ENCODE measurements around the gene RNF114.

RNF114 gene

GRCh38 chr20:49904440-49905214 is 31.6 kb upstream of the RNF114 start:
- DNase-seq, result no peak

DNA sequence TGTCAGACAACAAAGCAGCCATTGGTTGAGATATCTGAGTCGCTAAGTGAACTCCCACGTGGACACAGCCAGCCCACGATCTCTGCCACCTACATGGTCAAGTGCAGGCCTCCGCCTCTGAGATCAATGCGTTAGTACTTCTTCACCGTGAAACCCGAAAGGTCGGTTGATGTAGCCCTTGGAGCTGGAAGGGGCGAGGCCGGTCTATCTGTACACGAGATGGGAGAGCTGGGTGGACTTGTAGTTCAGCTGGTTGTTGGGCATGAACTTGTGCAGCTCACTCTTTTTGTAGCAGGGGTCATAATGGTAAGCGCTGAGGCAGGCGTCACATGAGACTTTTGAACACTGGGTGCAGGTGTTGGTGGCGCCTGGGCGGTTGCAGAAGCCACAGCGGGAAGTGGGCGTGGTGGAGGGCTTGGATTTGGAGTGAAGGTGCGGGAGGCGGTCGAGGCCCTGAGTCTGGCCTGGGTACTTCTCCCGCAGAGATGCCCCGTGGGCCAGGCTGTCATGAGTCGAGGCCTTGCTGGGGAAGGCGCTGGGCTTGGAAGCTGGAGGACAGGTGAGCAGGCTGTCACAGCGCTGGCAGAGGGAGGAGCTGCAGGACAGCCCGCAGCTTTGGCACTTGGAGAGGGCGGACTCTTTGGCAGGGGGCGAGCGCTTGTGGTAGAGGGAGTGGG is 30.6 kb upstream of the RNF114 start:
- DNase-seq, result no peak

DNA sequence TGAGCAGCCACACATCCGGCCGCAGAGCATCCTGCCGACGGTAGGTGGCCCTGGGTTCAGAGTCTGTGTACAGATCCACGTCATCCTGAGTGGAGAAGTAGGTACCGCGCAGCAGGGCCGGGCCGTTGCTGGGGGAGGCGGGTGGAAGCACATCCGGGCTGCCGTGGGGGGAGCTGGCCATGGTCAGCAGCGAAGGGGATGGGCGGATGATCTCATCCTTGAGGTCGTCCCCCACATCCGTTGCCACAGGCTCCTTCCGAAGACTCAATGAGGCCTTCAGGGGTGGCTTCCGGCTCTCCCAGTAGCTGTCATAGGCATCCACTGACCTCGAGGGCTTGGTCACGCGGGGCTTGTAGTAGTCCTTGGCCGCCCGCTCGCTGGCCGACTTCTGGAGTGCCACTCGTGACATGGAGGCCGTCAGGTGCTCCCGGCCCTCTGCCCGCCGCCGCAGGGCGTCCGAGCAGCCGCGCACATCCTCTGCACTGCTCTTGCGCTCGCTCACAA is 30.0 kb upstream of the RNF114 start:
- DNase-seq, result no peak

- no peak for DNase-seq
Measured at GRCh38 chr20:49906615-49907154, 29.5 kb upstream of the RNF114 start.

GRCh38 chr20:49907405-49908257 is 28.6 kb upstream of the RNF114 start:
- peak; percentile 84 for DNase-seq

- DNase-seq, result no peak
Measured at GRCh38 chr20:49908258-49908565, 28.0 kb upstream of the RNF114 start.

GRCh38 chr20:49909499-49910339 is 26.5 kb upstream of the RNF114 start:
- no peak for DNase-seq

GRCh38 chr20:49910340-49910706 is 25.9 kb upstream of the RNF114 start:
- no peak for DNase-seq

DNA sequence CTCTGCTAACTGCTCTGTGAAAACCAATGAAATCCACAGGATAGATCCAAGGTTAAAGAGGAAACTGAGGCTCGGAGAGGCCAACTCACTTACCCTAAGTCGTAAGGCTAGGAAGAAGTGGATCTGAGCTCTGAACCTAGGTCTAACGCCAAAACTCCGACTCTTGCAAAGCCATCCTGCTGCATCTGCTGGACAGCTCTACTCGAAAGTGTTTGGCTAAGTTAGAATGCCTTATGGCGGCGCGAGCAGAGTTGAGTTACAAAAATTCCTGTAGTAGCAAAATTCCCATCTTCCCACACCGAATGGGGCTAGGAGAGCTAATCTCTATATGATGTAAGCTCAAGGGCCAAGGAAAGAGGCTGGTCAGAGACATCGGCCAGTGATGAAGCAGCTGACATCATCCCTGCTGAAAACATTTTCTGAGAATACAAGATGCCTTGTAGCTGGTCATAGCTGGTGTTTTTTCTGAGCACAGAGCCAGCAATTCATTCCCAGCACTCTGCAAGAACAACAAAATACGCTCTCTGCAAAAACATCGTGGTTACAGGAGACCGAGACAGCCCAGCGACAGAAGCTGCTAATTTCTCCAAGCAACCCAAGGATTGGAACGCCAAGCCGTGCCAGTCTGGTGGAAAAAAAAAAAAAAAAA is 22.7 kb upstream of the RNF114 start:
- no peak for DNase-seq

GRCh38 chr20:49914310-49915117 is 21.7 kb upstream of the RNF114 start:
- DNase-seq, result no peak

DNA sequence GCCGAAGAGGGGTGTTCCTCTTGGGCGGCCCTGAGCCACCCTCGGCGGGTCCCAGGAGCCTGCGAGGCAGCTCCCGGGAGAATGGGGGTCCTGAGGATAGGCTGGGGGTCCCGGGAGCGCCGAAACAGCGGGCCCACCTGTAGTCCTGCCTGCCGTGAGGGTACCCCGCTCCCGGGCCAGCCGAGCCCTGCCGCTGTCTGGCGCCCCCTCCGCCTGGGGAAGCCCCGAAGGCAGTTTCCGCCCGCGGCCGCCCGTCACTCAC is 21.1 kb upstream of the RNF114 start:
- no peak for DNase-seq

DNA sequence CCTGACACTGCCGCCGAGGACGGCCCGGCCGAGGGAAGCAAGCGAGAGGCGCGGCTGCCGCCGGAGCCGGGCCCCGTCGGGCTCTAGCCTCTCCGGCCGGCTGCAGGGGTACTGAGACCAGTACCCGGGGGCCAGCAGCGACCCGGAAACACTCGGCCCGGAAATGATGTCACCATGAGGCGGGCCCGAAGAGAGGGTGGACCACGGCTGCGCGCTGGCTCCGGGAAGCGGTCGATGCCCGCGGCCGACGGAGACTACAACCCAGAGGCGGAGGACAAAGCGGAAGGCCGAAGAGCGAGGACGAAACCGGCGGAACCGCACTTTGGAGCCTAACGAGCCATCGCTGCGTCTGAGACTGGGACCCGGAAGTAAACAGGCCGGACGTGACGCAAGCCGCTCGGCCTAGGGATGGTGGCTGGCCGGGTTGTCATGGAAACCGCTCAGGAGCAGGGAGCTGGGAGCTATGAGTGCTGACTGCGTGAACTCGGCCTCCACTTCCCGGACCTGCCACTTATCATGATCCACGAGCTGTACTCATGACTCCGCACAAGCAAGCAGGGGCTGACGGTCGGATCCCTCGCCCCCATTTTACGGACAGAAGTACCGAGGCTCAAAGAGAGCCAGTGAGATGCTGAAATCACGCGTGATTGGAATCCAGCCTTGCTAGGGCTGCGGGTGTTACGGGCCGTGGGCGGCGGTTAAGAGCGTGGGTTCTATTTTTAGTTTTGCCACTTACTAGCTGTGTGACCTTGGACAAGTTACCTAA is 20.6 kb upstream of the RNF114 start, which contains the start of gene SPATA2:
Gene SPATA2 (minus strand): TSS at position 150 of the 766 bp plus-strand sequence. CDS start 7,039 bp downstream, outside the sequence.
- DNase-seq, result peak; percentile 97

GRCh38 chr20:49916146-49917002 is 19.8 kb upstream of the RNF114 start:
- DNase-seq, result peak; percentile 84

DNA sequence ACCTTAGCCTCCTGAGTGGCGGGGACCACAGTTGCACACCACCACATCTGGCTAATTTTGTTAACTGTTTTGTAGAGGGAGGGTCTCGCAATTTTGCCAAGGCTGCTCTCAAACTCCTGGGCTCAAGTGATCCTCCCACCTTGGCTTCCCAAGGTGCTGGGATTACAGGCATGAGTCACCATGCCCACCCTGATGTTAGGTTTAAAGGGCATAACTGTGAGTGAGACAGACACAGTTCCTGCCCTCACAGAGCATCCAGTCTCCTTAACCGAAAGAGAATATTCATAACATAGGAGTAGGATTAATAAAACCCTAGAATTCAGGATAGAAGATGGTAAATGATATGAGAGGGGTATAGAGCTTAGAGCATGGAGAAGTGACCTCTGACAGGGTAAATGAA is 17.8 kb upstream of the RNF114 start:
- no peak for DNase-seq

DNA sequence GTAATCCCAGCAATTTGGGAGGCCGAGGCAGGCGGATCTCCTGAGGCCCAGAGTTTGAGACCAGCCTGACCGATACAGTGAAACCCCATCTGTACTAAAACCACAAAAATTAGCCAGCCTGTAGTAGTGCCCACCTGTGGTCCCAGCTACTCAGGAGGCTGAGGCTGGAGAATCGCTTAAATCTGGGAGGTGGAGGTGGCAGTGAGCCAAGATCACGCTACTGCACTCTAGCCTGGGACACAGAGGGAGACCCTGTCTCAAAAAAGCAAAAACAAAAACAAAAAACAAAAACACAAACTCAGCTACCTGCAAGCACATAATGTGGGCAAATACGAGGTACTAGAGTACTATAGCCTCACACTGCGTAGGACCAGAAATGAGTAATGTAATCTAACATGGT is 17.2 kb upstream of the RNF114 start:
- DNase-seq, result no peak

- DNase-seq, result no peak
Measured at GRCh38 chr20:49919461-49919860, 16.7 kb upstream of the RNF114 start.

GRCh38 chr20:49924247-49924646 is 11.9 kb upstream of the RNF114 start:
- DNase-seq, result no peak

- DNase-seq, result no peak
Measured at GRCh38 chr20:49925901-49926454, 10.2 kb upstream of the RNF114 start.

Data from NCI-H2029 (cell line).